ENCODE measurements around the gene CTPS1. TPM values are rescaled to one million over a fixed set of nuclear protein-coding genes. Genes with fewer than 3 reads are reported as not detected.

The CTPS1 gene
- total and polyA plus RNA-seq, 2 donors (not counting 1 experiment from before 2014, with no cell fraction given) = 12.1 to 26.5 TPM

DNA sequence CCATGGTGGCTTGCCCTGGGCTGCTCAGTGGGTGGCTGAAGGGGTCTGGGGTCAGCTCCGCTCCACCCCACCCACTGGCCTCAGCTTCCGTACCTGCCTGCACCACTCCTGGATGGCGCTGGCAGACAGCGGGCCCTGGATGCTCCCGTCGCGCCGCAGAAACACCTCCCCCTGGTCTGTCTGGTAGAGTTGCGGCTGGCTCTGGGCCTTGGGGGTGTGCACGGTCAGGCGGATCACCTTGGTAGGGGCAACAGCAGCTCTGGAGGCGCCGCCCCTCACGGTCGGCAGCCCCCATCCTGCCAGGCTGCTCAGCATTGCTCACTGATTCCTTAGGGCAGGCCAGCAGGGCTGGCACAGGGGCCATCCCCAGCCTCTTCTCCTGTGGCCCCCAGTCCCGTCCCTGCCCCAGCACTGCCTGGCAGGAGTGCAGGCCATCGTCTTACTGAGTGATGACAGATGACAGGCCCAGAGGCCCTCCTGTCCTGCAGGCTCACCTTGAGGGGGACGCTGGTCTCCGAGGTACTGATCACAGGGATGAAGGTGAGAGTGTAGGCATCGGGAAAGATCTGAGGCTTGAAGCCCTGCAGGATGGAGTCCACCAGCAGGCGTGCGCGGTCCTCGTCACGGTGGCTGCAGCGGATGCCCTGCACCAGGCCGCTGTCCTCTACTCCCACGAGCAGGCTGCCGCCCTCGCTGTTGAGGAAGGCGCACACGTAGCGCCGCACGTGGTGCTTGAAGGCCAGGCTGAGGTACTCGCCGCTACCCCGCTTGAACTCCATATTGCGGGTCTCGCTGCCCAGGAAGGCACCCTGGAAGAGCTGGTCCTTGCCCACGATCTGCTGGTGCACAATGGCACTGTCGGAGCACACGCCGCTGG lies 37.9 kb downstream of the CTPS1 start:
- H4K20me1 ChIP-seq (ENCODE audit: control insufficient read depth, extremely low read depth, insufficient read depth, low read length) = no peaks in the 10 kb centered on the region
- no peaks in the 10 kb centered on the region for H3K79me2 ChIP-seq (ENCODE audit: control insufficient read depth, insufficient read depth, low read length)
- no peak for DNase-seq (ENCODE audit: low read depth in 2 of 2)
- peaks cover 2% of the 10 kb centered on the region for H3K4me1 ChIP-seq (ENCODE audit: control insufficient read depth, extremely low read depth, insufficient read depth, low read length)
- H3K9ac ChIP-seq (ENCODE audit: insufficient read depth, low read length) = no peak overlapping the region
- no peaks in the 10 kb centered on the region for H3K27me3 ChIP-seq (ENCODE audit: control insufficient read depth, insufficient read depth, low read length)
- H3K36me3 ChIP-seq (ENCODE audit: control insufficient read depth, insufficient read depth, low read length) = peaks cover 8% of the 10 kb centered on the region
- H3K4me3 ChIP-seq (replicated peaks in 1 of 4; ENCODE audit: control extremely low read depth in 1 of 4, insufficient read depth in 1 of 4, low read depth in 3 of 4, low read length in 4 of 4) = no peak overlapping the region
- H3K27ac ChIP-seq (ENCODE audit: insufficient read depth, low read length) = no peak overlapping the region
- no peak overlapping the region for H3K4me2 ChIP-seq (ENCODE audit: extremely low read depth, insufficient read depth, low read length)
- no peaks in the 10 kb centered on the region for H3K9me3 ChIP-seq (ENCODE audit: control insufficient read depth, insufficient read depth, low read depth, low read length)
- H2AFZ ChIP-seq (ENCODE audit: low read length) = no peak overlapping the region
- TF ChIP-seq EZH2 (IDR thresholded peaks at IDR 0.05; ENCODE audit: low read length, missing control alignments) = no peak
- TF ChIP-seq, protein P1, sequence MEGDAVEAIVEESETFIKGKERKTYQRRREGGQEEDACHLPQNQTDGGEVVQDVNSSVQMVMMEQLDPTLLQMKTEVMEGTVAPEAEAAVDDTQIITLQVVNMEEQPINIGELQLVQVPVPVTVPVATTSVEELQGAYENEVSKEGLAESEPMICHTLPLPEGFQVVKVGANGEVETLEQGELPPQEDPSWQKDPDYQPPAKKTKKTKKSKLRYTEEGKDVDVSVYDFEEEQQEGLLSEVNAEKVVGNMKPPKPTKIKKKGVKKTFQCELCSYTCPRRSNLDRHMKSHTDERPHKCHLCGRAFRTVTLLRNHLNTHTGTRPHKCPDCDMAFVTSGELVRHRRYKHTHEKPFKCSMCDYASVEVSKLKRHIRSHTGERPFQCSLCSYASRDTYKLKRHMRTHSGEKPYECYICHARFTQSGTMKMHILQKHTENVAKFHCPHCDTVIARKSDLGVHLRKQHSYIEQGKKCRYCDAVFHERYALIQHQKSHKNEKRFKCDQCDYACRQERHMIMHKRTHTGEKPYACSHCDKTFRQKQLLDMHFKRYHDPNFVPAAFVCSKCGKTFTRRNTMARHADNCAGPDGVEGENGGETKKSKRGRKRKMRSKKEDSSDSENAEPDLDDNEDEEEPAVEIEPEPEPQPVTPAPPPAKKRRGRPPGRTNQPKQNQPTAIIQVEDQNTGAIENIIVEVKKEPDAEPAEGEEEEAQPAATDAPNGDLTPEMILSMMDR (conservative IDR thresholded peaks at IDR 0.05 in 1 of 2, IDR thresholded peaks at IDR 0.05 in 1 of 2; ENCODE audit: low read depth in 1 of 2, low read length in 2 of 2) = no peak

- Histone ChIP-seq H3K27me3 (ENCODE audit: control insufficient read depth, insufficient read depth, low read length) (no peaks in the 10 kb centered on the region), H4K20me1 (ENCODE audit: control insufficient read depth, extremely low read depth, insufficient read depth, low read length) (no peaks in the 10 kb centered on the region), H3K9ac (ENCODE audit: insufficient read depth, low read length) (no peak overlapping the region), H2AFZ (ENCODE audit: low read length) (no peak overlapping the region), H3K4me1 (ENCODE audit: control insufficient read depth, extremely low read depth, insufficient read depth, low read length) (peaks cover 2% of the 10 kb centered on the region), H3K4me2 (ENCODE audit: extremely low read depth, insufficient read depth, low read length) (no peak overlapping the region), H3K79me2 (ENCODE audit: control insufficient read depth, insufficient read depth, low read length) (no peaks in the 10 kb centered on the region), H3K27ac (ENCODE audit: insufficient read depth, low read length) (no peak overlapping the region), H3K9me3 (ENCODE audit: control insufficient read depth, insufficient read depth, low read depth, low read length) (no peaks in the 10 kb centered on the region), H3K4me3 (replicated peaks in 1 of 4; ENCODE audit: control extremely low read depth in 1 of 4, insufficient read depth in 1 of 4, low read depth in 3 of 4, low read length in 4 of 4) (no peak overlapping the region), H3K36me3 (ENCODE audit: control insufficient read depth, insufficient read depth, low read length) (peaks cover 8% of the 10 kb centered on the region)
- TF ChIP-seq EZH2 (IDR thresholded peaks at IDR 0.05; ENCODE audit: low read length, missing control alignments) = no peak
- TF ChIP-seq, protein P1 (conservative IDR thresholded peaks at IDR 0.05 in 1 of 2, IDR thresholded peaks at IDR 0.05 in 1 of 2; ENCODE audit: low read depth in 1 of 2, low read length in 2 of 2) = no peak
- no peak for DNase-seq (ENCODE audit: low read depth in 2 of 2)
Measured at GRCh38 chr1:41018018-41018410, 38.5 kb downstream of the CTPS1 start.

GRCh38 chr1:41019353-41019745 lies 39.9 kb downstream of the CTPS1 start:
- H3K4me1 ChIP-seq (ENCODE audit: control insufficient read depth, extremely low read depth, insufficient read depth, low read length) = peaks cover 2% of the 10 kb centered on the region
- H3K27ac ChIP-seq (ENCODE audit: insufficient read depth, low read length) = no peak overlapping the region
- no peaks in the 10 kb centered on the region for H3K9me3 ChIP-seq (ENCODE audit: control insufficient read depth, insufficient read depth, low read depth, low read length)
- no peaks in the 10 kb centered on the region for H3K79me2 ChIP-seq (ENCODE audit: control insufficient read depth, insufficient read depth, low read length)
- no peak overlapping the region for H3K9ac ChIP-seq (ENCODE audit: insufficient read depth, low read length)
- H3K27me3 ChIP-seq (ENCODE audit: control insufficient read depth, insufficient read depth, low read length) = no peaks in the 10 kb centered on the region
- no peak overlapping the region for H3K4me2 ChIP-seq (ENCODE audit: extremely low read depth, insufficient read depth, low read length)
- no peak overlapping the region for H2AFZ ChIP-seq (ENCODE audit: low read length)
- H3K36me3 ChIP-seq (ENCODE audit: control insufficient read depth, insufficient read depth, low read length) = peaks cover 8% of the 10 kb centered on the region
- TF ChIP-seq, protein P1 (conservative IDR thresholded peaks at IDR 0.05 in 1 of 2, IDR thresholded peaks at IDR 0.05 in 1 of 2; ENCODE audit: low read depth in 1 of 2, low read length in 2 of 2) = no peak
- no peak for TF ChIP-seq EZH2 (IDR thresholded peaks at IDR 0.05; ENCODE audit: low read length, missing control alignments)
- no peaks in the 10 kb centered on the region for H4K20me1 ChIP-seq (ENCODE audit: control insufficient read depth, extremely low read depth, insufficient read depth, low read length)
- no peak for DNase-seq (ENCODE audit: low read depth in 2 of 2)
- no peak overlapping the region for H3K4me3 ChIP-seq (replicated peaks in 1 of 4; ENCODE audit: control extremely low read depth in 1 of 4, insufficient read depth in 1 of 4, low read depth in 3 of 4, low read length in 4 of 4)

Measured in fibroblast of lung (primary cell).